Neural cell (in vitro differentiated cells): Measurements from ENCODE around the gene PIK3R6. TPM values are rescaled to one million over a fixed set of nuclear protein-coding genes. Genes with fewer than 3 reads are reported as not detected.

Experiments used
- H2AFZ ChIP-seq: fragments of 200-600, 300-800 bp; sonication (generic), shearing (Covaris generic); 2 replicates; pipeline ENCODE4 v1.6.0; 2014; ENCODE audit warnings: low read depth, mild to moderate bottlenecking, antibody characterized with exemption, low read length, moderate library complexity
- H3F3A ChIP-seq: fragments of 200-600 bp; shearing (Covaris generic); 2 replicates; pipeline ENCODE4 v1.6.1; 2016; ENCODE audit warnings: mild to moderate bottlenecking, moderate library complexity, mixed read lengths, antibody characterized with exemption, low read length; ENCODE audit not compliant: insufficient read depth, poor library complexity, severe bottlenecking
- H3K27ac ChIP-seq: fragments of 200-600, 300-800 bp; sonication (generic), shearing (Covaris generic); 2 replicates; pipeline ENCODE4 v1.5.1; 2014; ENCODE audit warnings: mild to moderate bottlenecking, low read length, moderate library complexity
- H3K27me3 ChIP-seq: fragments of 300-800, 200-600 bp; sonication (generic), shearing (Covaris generic); 2 replicates; pipeline ENCODE4 v1.6.0; 2014; ENCODE audit warnings: mild to moderate bottlenecking, low read depth, low read length, moderate library complexity; ENCODE audit not compliant: insufficient read depth
- H3K36me3 ChIP-seq: fragments of 300-800, 200-600 bp; sonication (generic), shearing (Covaris generic); 2 replicates; pipeline ENCODE4 v1.5.1; 2014; ENCODE audit warnings: mild to moderate bottlenecking, antibody characterized with exemption, low read length, moderate library complexity; ENCODE audit not compliant: insufficient read depth
- H3K4me2 ChIP-seq: fragments of 300-800, 200-600 bp; sonication (generic), shearing (Covaris generic); 2 replicates; pipeline ENCODE4 v1.6.0; 2014; ENCODE audit warnings: mild to moderate bottlenecking, low read length
- H3K4me3 ChIP-seq: fragments of 300-800, 200-600 bp; sonication (generic), shearing (Covaris generic); 2 replicates; pipeline ENCODE4 v1.5.1; 2014; ENCODE audit warnings: mild to moderate bottlenecking, low read length, moderate library complexity
- H3K79me2 ChIP-seq: fragments of 200-600 bp; shearing (Covaris generic); replicated peaks from 2 replicates; pipeline ENCODE4 v1.6.0; 2014; ENCODE audit warnings: mild to moderate bottlenecking, low read length, moderate library complexity; ENCODE audit not compliant: insufficient read depth
- H3K9ac ChIP-seq: fragments of 300-800, 200-600 bp; sonication (generic), shearing (Covaris generic); 2 replicates; pipeline ENCODE4 v1.6.1; 2016; ENCODE audit warnings: mild to moderate bottlenecking, low read length, mixed read lengths
- H3K9me2 ChIP-seq: fragments of 200-600 bp; shearing (Covaris generic); 2 replicates; pipeline ENCODE4 v1.6.1; 2016; ENCODE audit warnings: mild to moderate bottlenecking, low read length, mixed read lengths; ENCODE audit not compliant: insufficient read depth
- H3K9me3 ChIP-seq: fragments of 200-600, 300-800 bp; sonication (generic), shearing (Covaris generic); 2 replicates; pipeline ENCODE4 v1.6.1; 2016; ENCODE audit warnings: mild to moderate bottlenecking, mixed run types, low read length, moderate library complexity, mixed read lengths
- H4K20me1 ChIP-seq: fragments of 200-600 bp; shearing (Covaris generic); 2 replicates; pipeline ENCODE4 v1.6.1; 2016; ENCODE audit warnings: mild to moderate bottlenecking, mixed run types; ENCODE audit not compliant: insufficient read depth
- CTCF ChIP-seq: fragments of 450-650 bp; IDR thresholded peaks from 2 replicates; pipeline ENCODE4 v1.5.1; 2014; ENCODE audit warnings: antibody characterized with exemption, mild to moderate bottlenecking, moderate library complexity; ENCODE audit not compliant: poor library complexity, severe bottlenecking
- EP300 ChIP-seq: fragments of 450-650 bp; conservative IDR thresholded peaks from 2 replicates; pipeline ENCODE4 v1.6.1; 2014; ENCODE audit warnings: antibody characterized with exemption, mild to moderate bottlenecking, moderate library complexity; ENCODE audit not compliant: poor library complexity, severe bottlenecking
- EZH2 ChIP-seq: fragments of 200-600, 300-800 bp; shearing (Covaris generic), sonication (generic); IDR thresholded peaks from 2 replicates; pipeline ENCODE4 v1.6.1; 2014; ENCODE audit warnings: antibody characterized with exemption, low read length, borderline replicate concordance, mild to moderate bottlenecking; ENCODE audit not compliant: insufficient read depth, poor library complexity, severe bottlenecking
- MXI1 ChIP-seq: fragments of 450-650 bp; conservative IDR thresholded peaks from 2 replicates; pipeline ENCODE4 v1.6.1; 2014; ENCODE audit warnings: antibody characterized with exemption, mild to moderate bottlenecking; ENCODE audit not compliant: poor library complexity, severe bottlenecking
- POLR2AphosphoS5 ChIP-seq: IDR thresholded peaks from 2 replicates; pipeline ENCODE4 v1.6.1; 2012
- RAD21 ChIP-seq: fragments of 450-650 bp; conservative IDR thresholded peaks from 2 replicates; pipeline ENCODE4 v1.6.1; 2014; ENCODE audit warnings: antibody characterized with exemption, mild to moderate bottlenecking, moderate library complexity
- REST ChIP-seq: IDR thresholded peaks from 2 replicates; pipeline ENCODE4 v1.6.1; 2012; ENCODE audit warnings: borderline replicate concordance
- SMC3 ChIP-seq: fragments of 450-650 bp; conservative IDR thresholded peaks from 2 replicates; pipeline ENCODE4 v1.6.1; 2014; ENCODE audit warnings: antibody characterized with exemption, mild to moderate bottlenecking, moderate library complexity; ENCODE audit not compliant: poor library complexity
- TAF1 ChIP-seq: IDR thresholded peaks from 2 replicates; pipeline ENCODE4 v1.6.1; 2012; ENCODE audit warnings: low read depth
- polyA plus RNA-seq: library from polyadenylated mRNA; depleted of rRNA; stranded (reverse); fragments of >200 nt; gene quantifications from 2 replicates; pipeline ENCODE4 v1.2.3, GENCODE V29; 2014

The PIK3R6 gene
- polyA plus RNA-seq, 1 donor from 2014 or later, result not detected

GRCh38 chr17:8828517-8828875 lies 39.0 kb downstream of the PIK3R6 start:
- Histone ChIP-seq H3K9me3 (no peaks in the 10 kb centered on the region), H4K20me1 (no peaks in the 10 kb centered on the region), H3K9ac (no peak overlapping the region), H3K4me3 (no peak overlapping the region), H3K79me2 (no peaks in the 10 kb centered on the region), H3K27ac (no peak overlapping the region), H3K36me3 (no peaks in the 10 kb centered on the region), H3K4me2 (no peak overlapping the region), H3K27me3 (no peaks in the 10 kb centered on the region), H3K9me2 (no peaks in the 10 kb centered on the region), H2AFZ (no peak overlapping the region), H3F3A (no peaks in the 10 kb centered on the region)
- TF ChIP-seq REST, result no peak
- TF ChIP-seq MXI1, result no peak
- no peak for TF ChIP-seq RAD21
- no peak for TF ChIP-seq CTCF
- TF ChIP-seq TAF1, result no peak
- no peak for TF ChIP-seq SMC3
- TF ChIP-seq EZH2, result no peak
- no peak for TF ChIP-seq EP300
- TF ChIP-seq POLR2AphosphoS5, result no peak

GRCh38 chr17:8826808-8827435 lies 40.6 kb downstream of the PIK3R6 start:
- no peaks in the 10 kb centered on the region for H3K79me2 ChIP-seq
- no peak overlapping the region for H3K4me2 ChIP-seq
- H3K27ac ChIP-seq, result no peak overlapping the region
- no peaks in the 10 kb centered on the region for H3K9me2 ChIP-seq
- H3K36me3 ChIP-seq, result no peaks in the 10 kb centered on the region
- no peaks in the 10 kb centered on the region for H3K9me3 ChIP-seq
- no peak overlapping the region for H3K9ac ChIP-seq
- H3K27me3 ChIP-seq, result no peaks in the 10 kb centered on the region
- TF ChIP-seq REST (no peak), RAD21 (no peak), EZH2 (no peak)
- H4K20me1 ChIP-seq, result no peaks in the 10 kb centered on the region
- H3F3A ChIP-seq, result no peaks in the 10 kb centered on the region
- H3K4me3 ChIP-seq, result no peak overlapping the region
- H2AFZ ChIP-seq, result no peak overlapping the region
